Gastroesophageal sphincter (tissue), 4 donors: Measurements from ENCODE around the gene MAMSTR. TPM values are rescaled to one million over a fixed set of nuclear protein-coding genes. Genes with fewer than 3 reads are reported as not detected.

Source experiments
- ATAC-seq: fragments of 150-250 bp; one replicate; pipeline ENCODE4 v1.9.1; 2016; ENCODE audit warnings: mild to moderate bottlenecking, moderate library complexity
- H3K27ac ChIP-seq, 4 donors: fragments of 200-600 bp; sonication (generic) in 3 of 4; 1 replicate in 3 of 4; 2 replicates in 1 of 4; pipeline ENCODE4 v1.5.1; 2016 to 2019
- H3K27me3 ChIP-seq: fragments of 200-600 bp; sonication (generic); one replicate; pipeline ENCODE4 v1.5.1; 2019
- H3K36me3 ChIP-seq, 2 donors: fragments of 200-600 bp; sonication (generic); one replicate each; pipeline ENCODE4 v1.5.1; 2019; ENCODE audit warnings: control low read depth in 1 of 2
- H3K4me1 ChIP-seq, 3 donors: fragments of 200-600 bp; sonication (generic); 1 replicate in 2 of 3; 2 replicates in 1 of 3; pipeline ENCODE4 v1.5.1; 2016 to 2019; ENCODE audit warnings: control low read depth in 2 of 3
- H3K4me3 ChIP-seq, 2 donors: fragments of 200-600 bp; sonication (generic); one replicate each; pipeline ENCODE4 v1.5.1; 2019; ENCODE audit warnings: mild to moderate bottlenecking in 1 of 2, moderate library complexity in 1 of 2
- H3K9me3 ChIP-seq, 3 donors: fragments of 200-600 bp; sonication (generic); one replicate each; pipeline ENCODE4 v1.5.1; 2017 to 2019; ENCODE audit warnings: control low read depth in 2 of 3
- EP300 ChIP-seq: sonication (generic); formaldehyde crosslinking; IDR thresholded peaks from one replicate; pipeline ENCODE4 v1.6.1; 2017; ENCODE audit warnings: antibody characterized with exemption, mild to moderate bottlenecking
- POLR2A ChIP-seq, 2 donors: fragments of 450-650 bp; IDR thresholded peaks; one replicate each; pipeline ENCODE4 v1.6.1; 2017; ENCODE audit warnings: antibody characterized with exemption in 2 of 2, mild to moderate bottlenecking in 2 of 2, moderate library complexity in 1 of 2
- POLR2AphosphoS5 ChIP-seq: sonication (generic); formaldehyde crosslinking; IDR thresholded peaks from one replicate; pipeline ENCODE4 v1.6.1; 2017; ENCODE audit warnings: antibody characterized with exemption
- WGBS, 2 donors: methylation state at CpG; one replicate each; pipeline ENCODE4 v1.1.5; 2018; ENCODE audit warnings: low coverage in 1 of 2; 5-methylcytosine and 5-hydroxymethylcytosine counted together
- total RNA-seq, 4 donors: library from RNA; depleted of rRNA; stranded (reverse); fragments of >200 nt; gene quantifications; one replicate each; pipeline ENCODE4 v1.1.0, GENCODE V29; 2016
- TF ChIP-seq, protein P1 (sequence below), 4 experiments: fragments of 200-600 bp in 2 of 4; fragments of 450-650 bp in 2 of 4; sonication (generic) in 1 of 4; IDR thresholded peaks; one replicate each; pipeline ENCODE4 v1.5.1; 2017 to 2019; ENCODE audit warnings: antibody characterized with exemption in 4 of 4, mild to moderate bottlenecking in 2 of 4, moderate library complexity in 2 of 4

MAMSTR gene
- total RNA-seq, 4 donors from 2014 or later: 0.25 to 3.7 (median 1.3) TPM

DNA sequence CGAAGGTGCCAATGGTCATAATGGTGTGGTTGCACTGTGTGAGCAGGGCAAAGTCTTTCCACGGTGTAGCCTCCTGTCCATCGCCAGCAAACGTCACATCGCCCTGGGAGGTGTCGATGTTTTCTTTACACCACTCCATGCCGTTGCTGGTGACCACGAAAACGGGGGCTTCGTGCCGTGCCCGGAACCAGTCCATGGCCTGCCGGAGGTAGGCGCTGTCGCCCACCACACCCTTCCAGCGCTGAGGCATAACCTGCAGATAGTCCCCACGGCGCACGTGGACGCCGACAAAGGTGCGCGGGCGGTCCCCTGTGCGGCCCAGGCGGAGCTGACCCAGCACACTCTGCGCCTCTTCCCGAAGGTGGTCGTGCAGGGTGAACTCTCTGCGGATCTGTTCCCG is 30.8 kb upstream of the MAMSTR start:
- no peaks in the 10 kb centered on the region for H3K9me3 ChIP-seq
- H3K27me3 ChIP-seq: peaks cover 83% of the 10 kb centered on the region
- TF ChIP-seq POLR2A (IDR thresholded peaks at IDR 0.05): no peak
- no peak for TF ChIP-seq POLR2AphosphoS5
- TF ChIP-seq, protein P1, sequence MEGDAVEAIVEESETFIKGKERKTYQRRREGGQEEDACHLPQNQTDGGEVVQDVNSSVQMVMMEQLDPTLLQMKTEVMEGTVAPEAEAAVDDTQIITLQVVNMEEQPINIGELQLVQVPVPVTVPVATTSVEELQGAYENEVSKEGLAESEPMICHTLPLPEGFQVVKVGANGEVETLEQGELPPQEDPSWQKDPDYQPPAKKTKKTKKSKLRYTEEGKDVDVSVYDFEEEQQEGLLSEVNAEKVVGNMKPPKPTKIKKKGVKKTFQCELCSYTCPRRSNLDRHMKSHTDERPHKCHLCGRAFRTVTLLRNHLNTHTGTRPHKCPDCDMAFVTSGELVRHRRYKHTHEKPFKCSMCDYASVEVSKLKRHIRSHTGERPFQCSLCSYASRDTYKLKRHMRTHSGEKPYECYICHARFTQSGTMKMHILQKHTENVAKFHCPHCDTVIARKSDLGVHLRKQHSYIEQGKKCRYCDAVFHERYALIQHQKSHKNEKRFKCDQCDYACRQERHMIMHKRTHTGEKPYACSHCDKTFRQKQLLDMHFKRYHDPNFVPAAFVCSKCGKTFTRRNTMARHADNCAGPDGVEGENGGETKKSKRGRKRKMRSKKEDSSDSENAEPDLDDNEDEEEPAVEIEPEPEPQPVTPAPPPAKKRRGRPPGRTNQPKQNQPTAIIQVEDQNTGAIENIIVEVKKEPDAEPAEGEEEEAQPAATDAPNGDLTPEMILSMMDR (IDR thresholded peaks at IDR 0.05): no peak
- TF ChIP-seq EP300: no peak
- WGBS, 2 donors: 80% methylated on average over 2 of the region's 31 CpGs; no CpG with 5 or more reads in 1 of the 2 donors
- peaks cover 0 to 33% (median 10%) of the 10 kb centered on the region in 3 donors for H3K4me1 ChIP-seq
- no peak overlapping the region for H3K4me3 ChIP-seq
- no peak for ATAC-seq
- H3K36me3 ChIP-seq: no peaks in the 10 kb centered on the region
- no peak overlapping the region for H3K27ac ChIP-seq

- Histone ChIP-seq H3K27ac (no peak overlapping the region), H3K4me1 (peaks cover 0 to 33% (median 10%) of the 10 kb centered on the region in 3 donors), H3K9me3 (no peaks in the 10 kb centered on the region), H3K27me3 (peaks cover 87% of the 10 kb centered on the region), H3K4me3 (no peak overlapping the region), H3K36me3 (no peaks in the 10 kb centered on the region)
- TF ChIP-seq EP300 (no peak), POLR2A (IDR thresholded peaks at IDR 0.05) (no peak), POLR2AphosphoS5 (no peak)
- TF ChIP-seq, protein P1 (IDR thresholded peaks at IDR 0.05): no peak
- WGBS, 2 donors: 67 to 71% methylated on average over 2 to 3 of the region's 4 CpGs
- ATAC-seq: no peak
These were observed 30.2 kb upstream of the MAMSTR start for GRCh38 chr19:48749571-48750198.

DNA sequence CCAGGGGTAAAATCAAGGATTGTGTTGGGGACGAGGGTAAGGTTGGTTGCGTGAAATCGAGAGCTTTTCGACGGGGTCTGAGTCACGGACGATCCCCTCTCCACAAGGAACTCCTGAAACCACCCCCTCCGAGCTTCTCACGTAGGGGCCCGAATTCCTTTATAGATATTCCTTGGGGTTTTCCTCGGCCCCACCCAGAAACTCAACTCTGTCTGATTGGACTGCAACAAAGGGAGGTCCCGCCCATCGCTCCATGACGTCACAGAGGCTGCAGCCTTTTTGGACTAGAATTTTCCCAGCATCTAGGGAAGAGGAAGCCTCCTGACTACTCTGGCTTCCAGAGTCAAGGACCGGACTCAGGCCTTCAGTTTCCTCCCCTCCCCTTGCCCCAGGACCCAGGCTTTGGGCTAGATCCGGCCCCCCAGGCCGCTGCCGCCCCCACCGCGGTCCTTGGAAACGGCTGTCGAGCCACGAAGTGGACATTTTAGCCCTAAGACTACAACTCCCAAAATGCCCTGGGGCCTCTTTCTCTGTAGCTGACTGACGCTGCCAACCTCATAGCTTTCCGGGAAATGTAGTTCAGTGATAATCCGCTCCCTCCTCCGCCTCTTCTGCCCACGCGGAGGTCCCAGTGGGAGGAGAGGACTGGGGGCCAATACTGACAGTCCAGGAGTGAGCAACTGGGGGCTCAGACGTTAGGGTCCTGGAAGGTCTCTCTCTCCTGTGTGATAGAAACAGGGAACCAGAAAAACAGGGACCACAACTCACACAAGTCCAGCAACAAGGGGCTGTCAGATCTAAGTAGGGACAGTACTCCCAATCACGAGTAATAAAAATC is 27.4 kb upstream of the MAMSTR start, which contains the start of gene IZUMO1:
Gene IZUMO1 (minus strand): TSS at position 172 of the 838 bp plus-strand sequence. CDS start 1,050 bp downstream, outside the sequence.
- ATAC-seq: peak; percentile 76
- Histone ChIP-seq H3K27me3 (peaks cover 68% of the 10 kb centered on the region), H3K36me3 (no peaks in the 10 kb centered on the region), H3K4me1 (peaks cover 0 to 16% (median 0%) of the 10 kb centered on the region in 3 donors), H3K4me3 (peak within 1 kb of the TSS in 1 of 2 donors; percentile 39), H3K27ac (peak within 1 kb of the TSS in 3 of 4 donors; percentile 56 to 71 (median 67)), H3K9me3 (no peaks in the 10 kb centered on the region)
- 0 to 14% methylated on average over 3 to 10 of the region's 31 CpGs for WGBS, 2 donors
- TF ChIP-seq POLR2AphosphoS5 (no peak), POLR2A (IDR thresholded peaks at IDR 0.05) (no peak), EP300 (no peak)
- TF ChIP-seq, protein P1 (IDR thresholded peaks at IDR 0.05): no peak

- Histone ChIP-seq H3K27ac (peak overlapping the region in 2 of 4 donors; percentile 67 to 71), H3K4me1 (peaks cover 0 to 16% (median 0%) of the 10 kb centered on the region in 3 donors), H3K9me3 (no peaks in the 10 kb centered on the region), H3K4me3 (no peak overlapping the region), H3K36me3 (no peaks in the 10 kb centered on the region), H3K27me3 (peaks cover 59% of the 10 kb centered on the region)
- TF ChIP-seq, protein P1 (IDR thresholded peaks at IDR 0.05): no peak
- TF ChIP-seq POLR2AphosphoS5 (no peak), POLR2A (IDR thresholded peaks at IDR 0.05) (no peak), EP300 (no peak)
- no peak for ATAC-seq
- 69 to 79% methylated on average over 5 to 6 of the region's 8 CpGs for WGBS, 2 donors
These were observed 26.6 kb upstream of the MAMSTR start for GRCh38 chr19:48746110-48746509.
